Activated T-cell treated with anti-CD3 and anti-CD28 coated beads, Interleukin-2, amount 50 U/mL, for 48 hours (primary cell): ENCODE data around the gene IKZF1.

Source experiments
- DNase-seq, 2 experiments: peaks; one replicate each; pipeline ENCODE4 v3.0.0-alpha.2; 2020

IKZF1 gene

GRCh38 chr7:50413561-50413960 lies 109.0 kb downstream of the IKZF1 start:
- DNase-seq = no peak

DNA sequence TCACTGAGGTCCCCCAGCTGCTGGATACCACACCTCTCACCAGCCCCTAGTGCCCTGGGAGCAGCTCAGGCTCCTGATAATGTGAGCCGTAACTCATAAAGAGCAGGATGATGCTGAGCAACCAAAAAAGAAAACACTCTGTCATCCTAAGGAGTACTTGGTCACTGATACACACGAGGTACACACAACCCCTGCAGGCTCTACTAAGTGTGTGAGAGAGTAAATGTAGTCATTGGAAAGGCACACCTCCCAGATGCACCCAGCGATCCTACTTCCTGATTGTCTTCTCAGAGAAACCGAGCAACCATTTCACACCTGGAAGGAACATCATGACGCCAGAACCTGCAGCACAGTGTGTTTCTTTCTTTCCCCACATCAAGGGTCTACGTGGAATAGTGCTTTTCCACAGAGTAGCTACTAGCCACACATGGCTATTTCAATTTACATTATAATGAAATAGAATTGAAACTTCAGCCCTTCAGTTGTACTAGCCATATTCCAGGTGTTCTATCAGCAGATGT lies 111.4 kb downstream of the IKZF1 start:
- no peak for DNase-seq

DNA sequence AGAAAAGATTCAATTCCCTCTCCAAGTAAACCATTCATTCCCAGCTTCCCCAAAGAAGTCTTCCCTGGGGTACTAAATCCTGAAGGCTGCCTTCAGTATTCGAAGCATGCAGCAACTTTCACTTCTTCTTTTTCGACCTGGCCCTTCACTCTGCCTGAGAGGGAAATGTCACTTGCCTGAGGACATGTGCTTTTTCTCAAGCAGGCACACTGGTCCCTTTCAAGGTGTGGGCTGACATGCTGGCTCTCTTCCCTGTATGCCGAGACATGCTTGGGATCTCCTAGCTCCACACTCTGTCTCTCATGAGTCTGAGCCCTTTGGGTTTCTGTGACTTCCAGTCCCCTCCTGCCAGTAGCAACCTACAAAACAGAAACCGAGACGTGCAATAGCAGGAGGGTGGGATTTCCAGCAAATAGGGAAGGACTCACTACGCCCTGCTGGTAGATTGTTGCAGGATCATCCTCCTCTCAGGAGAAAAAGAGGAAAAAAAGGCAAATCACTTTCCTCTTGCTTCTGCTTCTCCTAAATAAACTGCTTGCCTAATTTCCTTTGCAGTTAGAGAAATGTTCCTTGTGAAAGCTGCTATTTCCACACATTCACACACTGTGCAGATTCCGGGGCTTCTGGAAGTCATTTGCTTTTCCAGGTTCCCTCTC lies 112.1 kb downstream of the IKZF1 start:
- no peak for DNase-seq

- peak; percentile 81 to 85 for DNase-seq
These were observed 113.6 kb downstream of the IKZF1 start for GRCh38 chr7:50418086-50418515.

DNA sequence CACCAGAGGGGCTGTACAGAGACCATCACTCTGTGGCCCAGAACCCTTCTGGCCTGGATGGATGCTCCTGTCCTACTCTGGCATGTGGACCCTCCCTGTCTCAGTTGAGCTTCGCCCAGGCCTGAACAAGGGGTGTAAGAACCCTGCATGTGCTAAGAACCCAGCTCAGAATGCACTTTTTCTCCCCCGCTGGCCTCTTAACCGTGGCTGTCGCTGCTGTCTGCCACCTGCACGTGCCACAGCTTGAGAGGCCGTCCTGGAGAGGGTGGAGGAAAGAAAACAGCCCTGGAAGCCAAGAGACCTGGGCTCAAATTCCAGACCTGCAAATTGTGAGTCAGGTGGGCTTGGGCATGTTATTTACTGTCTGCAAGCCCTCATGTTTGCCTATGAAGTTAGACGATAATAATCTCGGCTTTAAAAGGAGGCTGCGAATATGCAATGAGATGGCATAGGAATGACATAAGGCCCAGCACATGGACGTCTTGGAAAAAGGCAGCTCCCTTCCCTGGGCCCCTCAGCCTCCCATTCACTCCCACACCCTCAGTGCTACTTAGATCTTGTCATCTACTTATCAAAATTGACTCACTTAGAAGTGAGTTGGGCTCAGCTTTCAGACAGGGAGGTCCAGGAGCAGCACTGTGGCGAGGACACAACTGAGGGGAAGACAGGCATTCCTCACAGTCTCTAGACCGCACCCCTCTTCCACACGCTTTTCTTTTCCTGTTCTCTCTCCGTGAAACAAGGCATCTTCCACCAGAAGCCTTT lies 114.2 kb downstream of the IKZF1 start:
- DNase-seq = no peak

DNA sequence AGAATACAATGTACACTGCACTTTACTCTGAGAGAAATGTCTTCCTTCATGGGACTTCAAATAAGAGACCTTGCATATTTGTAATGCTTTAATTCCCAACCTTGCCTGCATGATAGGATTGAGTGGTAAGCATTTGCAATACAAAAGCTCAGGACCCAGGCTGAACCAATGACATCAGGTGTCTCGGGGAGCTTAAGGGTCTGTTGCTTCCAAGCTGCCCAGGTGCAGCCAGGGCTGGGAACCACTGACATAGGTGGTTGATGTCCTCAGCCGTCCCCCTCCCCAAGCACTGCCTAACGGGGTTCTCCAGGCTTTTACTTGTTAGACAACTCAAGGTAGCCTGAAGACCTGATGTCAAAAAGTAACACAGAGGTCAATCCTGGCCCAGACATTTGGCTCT lies 116.5 kb downstream of the IKZF1 start:
- DNase-seq = no peak

DNA sequence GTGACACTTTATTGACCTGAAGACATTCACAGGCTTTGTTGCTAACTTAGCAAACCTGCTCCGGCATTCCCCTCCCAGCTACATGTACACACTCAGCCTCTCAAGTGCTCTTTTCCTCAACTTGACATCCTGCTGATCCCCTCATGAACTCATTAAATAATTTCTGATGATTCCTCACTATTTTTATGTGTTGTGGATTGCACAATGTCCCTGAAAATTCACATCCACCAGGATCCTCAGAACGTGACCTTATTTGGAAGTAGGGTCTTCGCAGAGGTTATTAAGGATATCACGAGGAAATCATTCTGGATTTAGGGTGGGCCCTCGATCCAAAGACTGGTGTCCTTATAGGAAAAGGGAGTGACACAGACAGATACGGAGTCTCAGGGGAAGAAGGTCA lies 118.3 kb downstream of the IKZF1 start:
- DNase-seq = no peak

DNA sequence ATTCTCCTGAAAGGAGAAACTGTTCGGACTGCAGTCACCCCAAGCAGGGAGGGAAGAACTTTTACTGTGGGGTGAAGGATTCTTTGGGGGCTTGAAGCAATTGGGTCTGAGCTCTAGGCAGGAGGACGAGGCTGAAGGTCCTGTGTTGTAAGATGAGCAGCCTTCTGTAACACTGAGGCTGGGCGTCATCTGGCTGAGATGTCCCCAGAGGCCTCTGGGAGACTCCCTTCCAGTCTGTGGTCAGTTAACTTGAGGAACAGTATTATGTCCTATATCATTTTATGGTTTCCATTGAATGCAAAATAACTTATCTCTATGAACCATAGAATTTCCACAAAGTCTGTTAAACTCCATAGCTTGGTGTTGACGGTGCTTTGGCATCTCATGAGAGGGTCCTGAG lies 119.3 kb downstream of the IKZF1 start:
- no peak for DNase-seq

- no peak for DNase-seq
These were observed 120.8 kb downstream of the IKZF1 start for GRCh38 chr7:50425318-50425717.

DNA sequence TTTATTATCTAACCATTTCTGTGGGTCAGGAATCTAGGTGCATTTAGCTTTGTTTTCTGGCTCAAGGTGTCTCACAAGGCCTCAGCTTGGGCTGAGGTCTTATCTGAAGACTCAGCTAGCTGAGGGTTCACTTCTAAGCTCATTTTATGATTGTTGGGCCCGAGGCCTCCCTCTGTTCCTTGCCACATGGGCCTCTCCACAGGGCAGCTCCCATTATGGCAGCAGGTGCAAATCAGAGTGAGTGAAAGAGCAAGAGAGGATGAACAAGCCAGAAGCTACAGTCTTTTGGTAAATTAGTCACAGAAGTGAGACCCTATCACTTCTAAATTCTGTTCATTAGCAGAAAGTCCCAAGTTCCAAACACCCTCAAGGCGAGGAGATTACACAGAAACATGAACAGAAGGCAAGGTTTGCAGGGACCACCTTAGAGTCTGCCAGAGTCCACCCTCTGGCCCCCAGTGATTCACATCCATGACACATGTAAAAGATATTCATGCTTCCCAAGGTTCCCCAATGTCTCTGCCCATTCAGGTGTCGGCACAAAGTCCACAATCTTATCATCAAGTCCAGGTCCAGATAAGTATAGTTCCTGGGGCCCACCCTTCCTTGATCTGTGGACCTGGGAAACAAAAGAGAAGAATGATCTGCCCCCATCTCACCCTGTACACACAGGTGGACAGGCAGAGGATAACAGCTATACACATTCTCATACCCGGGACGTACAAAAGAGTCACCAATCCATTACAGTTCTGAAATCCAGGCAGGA lies 121.9 kb downstream of the IKZF1 start:
- DNase-seq = no peak

DNA sequence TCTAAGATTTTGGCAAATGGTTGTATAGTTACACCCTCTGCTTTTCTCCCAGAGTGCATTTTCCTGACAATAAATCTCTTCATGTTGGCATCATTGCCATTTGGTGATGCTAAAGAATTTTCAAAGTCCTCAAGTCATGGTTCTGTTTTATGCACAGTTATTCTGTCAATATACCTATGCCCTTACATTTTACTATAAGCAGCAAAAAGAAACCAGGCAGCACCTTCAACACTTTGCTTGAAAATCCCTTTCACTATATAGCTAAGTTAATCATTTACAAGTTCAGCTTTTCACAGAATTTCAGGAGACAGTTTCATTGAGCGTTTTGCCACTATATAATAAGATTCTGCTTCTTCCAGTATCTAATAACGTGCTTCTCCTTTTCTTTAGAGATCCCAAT lies 123.0 kb downstream of the IKZF1 start:
- DNase-seq = no peak

- no peak for DNase-seq
These were observed 124.4 kb downstream of the IKZF1 start for GRCh38 chr7:50428911-50429310.

- no peak for DNase-seq
These were observed 126.8 kb downstream of the IKZF1 start for GRCh38 chr7:50431316-50431715.

DNA sequence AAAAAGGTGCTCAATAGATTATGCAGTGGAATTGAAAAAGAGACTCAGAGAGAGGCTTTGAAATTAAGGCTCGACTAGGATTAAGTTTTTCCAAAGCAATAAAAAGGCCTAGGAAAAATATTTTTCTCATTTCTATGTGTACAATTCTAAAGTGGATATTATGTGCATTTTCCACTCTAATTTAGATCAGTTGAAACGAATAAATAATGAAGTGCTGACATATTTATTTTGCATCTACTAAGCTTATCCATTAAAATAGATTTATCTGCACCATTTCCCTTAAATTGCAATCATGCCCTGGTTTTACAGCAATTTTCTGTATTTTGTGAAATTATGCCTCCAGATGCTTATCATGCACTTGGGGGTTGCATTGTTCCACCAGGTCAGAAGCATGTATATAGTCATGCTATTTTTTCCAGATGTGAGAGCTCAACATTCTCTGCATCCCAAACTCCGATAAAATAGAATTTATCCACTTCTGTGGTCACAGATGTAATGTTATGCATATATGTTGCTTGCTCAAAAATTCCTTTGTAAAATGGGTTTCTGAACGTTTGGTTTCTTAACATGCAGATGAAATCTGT lies 127.3 kb downstream of the IKZF1 start:
- no peak for DNase-seq

DNA sequence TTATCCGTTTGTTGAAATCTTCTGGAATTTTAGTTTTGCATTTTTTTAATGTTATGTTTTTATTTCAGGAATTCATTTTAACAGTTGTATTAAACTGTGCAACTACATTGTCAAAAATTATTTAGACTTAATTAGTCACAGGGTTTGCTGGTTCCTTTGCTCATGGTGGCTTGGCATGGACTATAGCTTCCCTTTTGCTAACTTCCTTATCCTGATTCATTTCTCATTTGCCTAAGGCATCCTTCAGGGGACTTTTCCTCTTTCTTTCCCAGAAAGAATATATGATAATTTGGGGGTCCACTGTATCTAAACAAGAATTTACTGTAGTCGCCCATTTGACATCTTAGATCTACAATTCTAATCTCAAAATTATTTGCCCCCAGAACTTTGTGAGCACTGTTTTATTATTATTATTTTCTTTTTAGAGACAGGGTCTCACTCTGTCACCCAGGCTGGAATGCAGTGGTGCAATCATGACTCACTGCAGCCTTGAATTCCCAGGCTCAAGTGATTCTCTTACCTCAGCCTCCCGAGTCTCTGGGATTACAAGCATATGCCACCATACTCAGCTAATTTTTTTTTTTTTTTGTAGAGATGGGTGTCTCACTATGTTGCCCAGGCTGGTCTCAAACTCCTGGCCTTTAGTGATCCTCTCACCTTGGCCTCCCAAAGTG lies 131.8 kb downstream of the IKZF1 start:
- DNase-seq = no peak

DNA sequence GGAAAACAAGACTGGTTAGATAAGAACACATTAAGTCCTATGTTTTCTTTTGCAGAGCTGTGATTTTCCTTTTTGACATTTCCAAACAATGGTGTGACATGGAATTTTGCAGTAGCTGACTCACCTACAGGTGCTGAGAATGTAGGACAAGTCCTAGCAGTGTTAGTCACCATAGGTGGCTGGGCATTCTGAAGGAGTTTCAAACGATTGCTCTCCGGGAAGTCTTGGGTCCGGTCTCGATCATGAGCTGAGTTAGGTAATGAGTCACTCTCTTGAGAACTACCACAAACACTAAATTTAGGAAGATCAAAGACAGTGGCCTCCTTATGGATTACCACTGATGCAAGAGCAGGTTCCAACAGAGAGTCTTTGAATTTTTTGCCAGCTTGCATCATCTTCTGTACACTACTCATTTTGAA lies 142.0 kb downstream of the IKZF1 start:
- peak; percentile 40 to 46 for DNase-seq

DNA sequence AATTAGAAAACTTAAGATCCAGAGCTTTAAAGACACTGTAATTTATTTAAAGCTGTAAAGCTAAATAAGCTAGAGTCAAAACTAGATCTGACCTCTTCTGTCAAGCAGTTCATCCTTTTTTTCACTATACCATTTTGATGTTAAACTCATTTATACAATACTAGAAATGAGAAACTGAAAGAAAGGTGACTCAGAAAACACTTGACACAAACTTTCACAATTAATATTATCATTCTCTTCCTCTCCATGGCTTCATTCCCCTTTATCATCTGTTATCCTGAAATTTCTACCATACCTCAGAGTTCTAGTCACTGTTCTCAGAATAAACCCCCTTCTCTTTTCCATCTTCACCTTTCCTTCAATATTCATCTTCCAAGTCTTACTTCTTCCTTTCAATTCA lies 144.3 kb downstream of the IKZF1 start:
- DNase-seq = no peak

- no peak for DNase-seq
These were observed 145.0 kb downstream of the IKZF1 start for GRCh38 chr7:50449501-50449880.

GRCh38 chr7:50449881-50450589 lies 145.5 kb downstream of the IKZF1 start, which contains the start of gene FIGNL1:
TSS of gene FIGNL1 (minus strand) at chr7:50450350. CDS start at chr7:50447287, 3,063 bp downstream.
- peak; percentile 85 to 90 for DNase-seq

GRCh38 chr7:50450590-50451032 lies 146.1 kb downstream of the IKZF1 start:
- no peak for DNase-seq
